GM12878 (cell line): ENCODE measurements around the gene MGST3. TPM values are rescaled to one million over a fixed set of nuclear protein-coding genes. Genes with fewer than 3 reads are reported as not detected.

ENCODE experiments used
- ATAC-seq: fragments of 200-7000 bp; cut with Tn5 transposase; 3 replicates; pipeline ENCODE4 v1.9.1; 2020; ENCODE audit warnings: mild to moderate bottlenecking, moderate library complexity
- BruUV-seq: library from RNA; stranded (reverse); fragments of 400-500 nt; replicated peaks from 2 replicates; lab custom pipeline; 2021; lab: Mats Ljungman, UMichigan
- CTCF ChIA-PET: fragments of 300-600 bp; sonication (Branson Sonifier 250); formaldehyde crosslinking; extraction: SDS; loops from one replicate; lab custom pipeline; 2021; ENCODE audit warnings: inconsistent platforms; lab: Yijun Ruan, JAX
- POLR2A ChIA-PET: fragments of 350-600 bp; formaldehyde crosslinking; extraction: SDS; loops from one replicate; lab custom pipeline; 2021; ENCODE audit warnings: inconsistent platforms; lab: Charles Lee
- RAD21 ChIA-PET: fragments of 300-600 bp; sonication (Branson Sonifier 250); formaldehyde crosslinking; loops from one replicate; lab custom pipeline; 2023; ENCODE audit warnings: antibody characterized with exemption; ENCODE audit not compliant: unreplicated experiment; lab: Charles Lee
- SMC1A ChIA-PET: fragments of 300-600 bp; sonication (Branson Sonifier 250); formaldehyde crosslinking; loops from one replicate; lab custom pipeline; 2023; ENCODE audit not compliant: unreplicated experiment, uncharacterized antibody; lab: Charles Lee
- DNase-seq: peaks from one replicate; pipeline ENCODE4 v3.0.0-alpha.2; 2011; ENCODE audit warnings: low read depth, low spot score
- FAIRE-seq: peaks from 3 replicates; lab custom pipeline; 2011; peaks lifted over from hg19 to GRCh38; lab: Jason Lieb, UNC
- H2AFZ ChIP-seq: 2 replicates; pipeline ENCODE4 v1.6.0; 2011; ENCODE audit warnings: low read depth, low read length, control low read depth; ENCODE audit not compliant: control insufficient read depth
- H3K27ac ChIP-seq: 2 replicates; pipeline ENCODE4 v1.5.1; 2011; ENCODE audit warnings: control low read depth; ENCODE audit not compliant: control insufficient read depth, insufficient read depth
- H3K27me3 ChIP-seq, 2 experiments: replicated peaks in 1 of 2; 2 replicates each; pipeline versions ENCODE4 v1.6.0 to v1.6.1; 2011; ENCODE audit warnings: low read length in 1 of 2; ENCODE audit not compliant: control insufficient read depth in 2 of 2, insufficient read depth in 2 of 2
- H3K36me3 ChIP-seq, 2 experiments: 2 replicates each; pipeline ENCODE4 v1.5.1; 2011; ENCODE audit warnings: low read length in 1 of 2; ENCODE audit not compliant: control insufficient read depth in 2 of 2, insufficient read depth in 2 of 2
- H3K4me1 ChIP-seq: 2 replicates; pipeline ENCODE4 v1.6.1; 2011; ENCODE audit warnings: mild to moderate bottlenecking, low read length, moderate library complexity, mixed read lengths; ENCODE audit not compliant: control insufficient read depth, insufficient read depth
- H3K4me2 ChIP-seq: 2 replicates; pipeline ENCODE4 v1.6.0; 2011; ENCODE audit warnings: control low read depth; ENCODE audit not compliant: control insufficient read depth, insufficient read depth
- H3K4me3 ChIP-seq: fragments of 200-600 bp; sonication (generic); 2 replicates; pipeline ENCODE4 v1.5.1; 2016
- H3K79me2 ChIP-seq: 2 replicates; pipeline ENCODE4 v1.6.0; 2011; ENCODE audit warnings: low read length; ENCODE audit not compliant: control insufficient read depth, insufficient read depth
- H3K9ac ChIP-seq: 2 replicates; pipeline ENCODE4 v1.8.0; 2011; ENCODE audit warnings: low read length, control low read depth, mixed read lengths; ENCODE audit not compliant: control insufficient read depth, insufficient read depth
- H3K9me3 ChIP-seq: replicated peaks from 3 replicates; pipeline ENCODE4 v1.5.1; 2011; ENCODE audit warnings: mild to moderate bottlenecking, low read length; ENCODE audit not compliant: control insufficient read depth, insufficient read depth
- H4K20me1 ChIP-seq: 2 replicates; pipeline ENCODE4 v1.6.0; 2011; ENCODE audit not compliant: control insufficient read depth, insufficient read depth
- CBX3 ChIP-seq: fragments of 200-600 bp; sonication (generic); IDR thresholded peaks from 2 replicates; pipeline ENCODE4 v1.6.1; 2016; ENCODE audit warnings: low read depth, borderline replicate concordance
- CHD1 ChIP-seq: IDR thresholded peaks from 2 replicates; pipeline ENCODE4 v1.6.1; 2012; ENCODE audit warnings: low read depth, low read length, improper control_type of control experiment
- EP300 ChIP-seq, 2 experiments: fragments of 150-350 bp in 1 of 2; IDR thresholded peaks; 2 replicates each; pipeline ENCODE4 v1.6.1; 2011 to 2012; ENCODE audit warnings: low read depth in 2 of 2, low read length in 2 of 2, borderline replicate concordance in 1 of 2, improper control_type of control experiment in 1 of 2, inconsistent platforms in 1 of 2; ENCODE audit not compliant: control insufficient read depth in 1 of 2
- HDAC6 ChIP-seq: fragments of 200-600 bp; sonication (generic); IDR thresholded peaks from one replicate; pipeline ENCODE4 v1.8.0; 2017; ENCODE audit warnings: antibody characterized with exemption; ENCODE audit not compliant: unreplicated experiment
- MYC ChIP-seq: IDR thresholded peaks from 2 replicates; pipeline ENCODE4 v1.6.1; 2011; ENCODE audit warnings: mild to moderate bottlenecking, low read length, moderate library complexity, inconsistent platforms; ENCODE audit not compliant: insufficient read depth, insufficient replicate concordance, insufficient read length, severe bottlenecking
- NFYB ChIP-seq: IDR thresholded peaks from 2 replicates; pipeline ENCODE4 v1.6.1; 2011; ENCODE audit warnings: low read depth, mild to moderate bottlenecking, low read length, improper control_type of control experiment, moderate library complexity; ENCODE audit not compliant: insufficient read depth
- NRF1 ChIP-seq: conservative IDR thresholded peaks from 2 replicates; pipeline ENCODE4 v1.6.1; 2011; ENCODE audit warnings: mild to moderate bottlenecking, low read depth, low read length, improper control_type of control experiment
- PAX5 ChIP-seq: IDR thresholded peaks from 2 replicates; pipeline ENCODE4 v1.6.1; 2011; ENCODE audit warnings: low read depth, low read length, borderline replicate concordance
- SIX5 ChIP-seq: IDR thresholded peaks from 2 replicates; pipeline ENCODE4 v1.6.1; 2011; ENCODE audit warnings: mild to moderate bottlenecking, low read depth, low read length, moderate library complexity; ENCODE audit not compliant: severe bottlenecking
- SMAD1 ChIP-seq: fragments of 450-650 bp; IDR thresholded peaks from 2 replicates; pipeline ENCODE4 v1.6.1; 2018; ENCODE audit warnings: mild to moderate bottlenecking, low read depth; ENCODE audit not compliant: partially characterized antibody
- SMAD5 ChIP-seq: IDR thresholded peaks from 2 replicates; pipeline ENCODE4 v1.6.1; 2016; ENCODE audit warnings: antibody characterized with exemption, low read depth
- STAT1 ChIP-seq: fragments of 450-650 bp; conservative IDR thresholded peaks from 2 replicates; pipeline ENCODE4 v1.6.1; 2014; ENCODE audit warnings: antibody characterized with exemption, mild to moderate bottlenecking
- TARDBP ChIP-seq: IDR thresholded peaks from 2 replicates; pipeline ENCODE4 v1.6.1; 2016; ENCODE audit warnings: borderline replicate concordance
- ZNF207 ChIP-seq: fragments of 450-650 bp; IDR thresholded peaks from 2 replicates; pipeline ENCODE4 v1.6.1; 2014; ENCODE audit warnings: antibody characterized with exemption, mild to moderate bottlenecking, borderline replicate concordance
- ZNF217 ChIP-seq: fragments of 450-650 bp; IDR thresholded peaks from 2 replicates; pipeline ENCODE4 v1.6.1; 2017; ENCODE audit warnings: antibody characterized with exemption, mild to moderate bottlenecking
- WGBS: methylation state at CpG from one replicate; pipeline ENCODE4 v1.1.6; 2016; ENCODE audit warnings: low lambda C conversion rate; ENCODE audit not compliant: insufficient replicate concordance, insufficient coverage; ENCODE audit errors: missing lambda C conversion rate; 5-methylcytosine and 5-hydroxymethylcytosine counted together
- in situ Hi-C: fragments of 300-500 bp; cut with MboI; formaldehyde crosslinking; loops from 9 replicates; pipeline ENCODE4 v1.14.3; 2018; ENCODE audit warnings: mixed read lengths
- intact Hi-C: fragments of 100-400 bp; cut with micrococcal nuclease; formaldehyde crosslinking; loops from one replicate; pipeline ENCODE4 v1.14.2; 2022; ENCODE audit not compliant: unreplicated experiment
- polyA plus RNA-seq, 11 experiments: library from polyadenylated mRNA; depleted of rRNA in 4 of 11; unstranded in 6 of 11; stranded (reverse) in 5 of 11; fragments of >200 nt; fragmentation: Nextera tagmentation in 4 of 11; fragmentation: Illumina TruSeq in 1 of 11; extraction: Ambion mirVana in 4 of 11; extraction: Trizol in 1 of 11; gene quantifications; 1 replicate in 1 of 11; 2 replicates in 10 of 11; pipeline versions ENCODE4 v1.2.1 to v1.2.3, GENCODE V29; 2011 to 2016; ENCODE audit warnings: inconsistent platforms in 2 of 11, missing spikeins in 2 of 11, low read depth in 1 of 11
- total RNA-seq, 4 experiments: library from RNA; depleted of rRNA in 3 of 4; stranded (reverse); fragments of >200 nt in 3 of 4; fragmentation: Illumina TruSeq in 1 of 4; extraction: Trizol in 1 of 4; gene quantifications; 2 replicates each; pipeline versions ENCODE4 v1.2.1 to v1.2.3, GENCODE V29; 2013 to 2021
- TF ChIP-seq, protein P1 (sequence below): fragments of 450-650 bp; IDR thresholded peaks from 2 replicates; pipeline ENCODE4 v1.6.1; 2016; ENCODE audit warnings: mild to moderate bottlenecking
- TF ChIP-seq, protein P2 (sequence below): fragments of 450-650 bp; formaldehyde crosslinking; IDR thresholded peaks from 2 replicates; pipeline ENCODE4 v1.4.0; 2020; ENCODE audit warnings: mild to moderate bottlenecking, moderate library complexity
- TF ChIP-seq, protein P3 (sequence below): IDR thresholded peaks from 2 replicates; pipeline ENCODE4 v1.6.1; 2011; ENCODE audit warnings: low read depth, low read length, improper control_type of control experiment, borderline replicate concordance

Gene MGST3
- total and polyA plus RNA-seq, 10 of the 15 experiments (the other 5 are each of a cell fraction or from before 2014, with no cell fraction given) = 37.3 to 145 (median 68.8) TPM

DNA sequence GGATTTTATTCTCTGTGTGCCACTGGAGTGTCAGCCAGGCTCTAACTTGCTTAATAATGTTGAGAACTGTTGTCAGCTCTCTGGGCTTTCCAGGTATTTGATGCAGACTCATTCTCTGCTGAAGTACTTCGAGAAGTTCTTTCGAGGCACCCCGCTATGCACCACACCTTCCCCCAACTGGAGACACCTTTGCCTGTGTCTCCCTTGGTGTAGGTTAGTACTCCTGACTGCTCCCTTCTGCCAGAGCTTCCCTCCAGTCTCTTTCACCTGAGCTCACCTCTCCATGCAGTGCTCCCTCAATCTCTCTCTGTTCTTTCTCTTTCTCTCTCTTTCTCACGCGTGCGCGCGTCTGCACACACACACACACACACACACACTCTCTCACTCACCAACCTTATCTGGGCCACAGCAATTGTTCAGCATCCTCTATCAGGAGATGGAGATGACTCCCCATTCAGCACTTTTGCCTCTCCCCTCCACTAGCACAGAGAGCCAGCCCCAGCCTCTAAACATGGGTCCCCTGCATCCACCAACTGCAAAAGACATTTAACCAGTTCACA, 14.0 kb upstream of the MGST3 start:
- Histone ChIP-seq H3K9me3 (no peaks in the 10 kb centered on the region), H4K20me1 (no peaks in the 10 kb centered on the region), H3K79me2 (no peaks in the 10 kb centered on the region), H3K4me3 (no peak overlapping the region), H3K9ac (no peak overlapping the region), H2AFZ (no peak overlapping the region), H3K4me1 (no peaks in the 10 kb centered on the region)
- no TSS peak for BruUV-seq
- in situ Hi-C loops = no loop called here
- 74% methylated on average over 8 of the region's 8 CpGs for WGBS
- POLR2A ChIA-PET = no interaction called here
- no peak for TF ChIP-seq PAX5
- TF ChIP-seq, protein P1, sequence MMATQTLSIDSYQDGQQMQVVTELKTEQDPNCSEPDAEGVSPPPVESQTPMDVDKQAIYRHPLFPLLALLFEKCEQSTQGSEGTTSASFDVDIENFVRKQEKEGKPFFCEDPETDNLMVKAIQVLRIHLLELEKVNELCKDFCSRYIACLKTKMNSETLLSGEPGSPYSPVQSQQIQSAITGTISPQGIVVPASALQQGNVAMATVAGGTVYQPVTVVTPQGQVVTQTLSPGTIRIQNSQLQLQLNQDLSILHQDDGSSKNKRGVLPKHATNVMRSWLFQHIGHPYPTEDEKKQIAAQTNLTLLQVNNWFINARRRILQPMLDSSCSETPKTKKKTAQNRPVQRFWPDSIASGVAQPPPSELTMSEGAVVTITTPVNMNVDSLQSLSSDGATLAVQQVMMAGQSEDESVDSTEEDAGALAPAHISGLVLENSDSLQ = no peak
- TF ChIP-seq, protein P2, sequence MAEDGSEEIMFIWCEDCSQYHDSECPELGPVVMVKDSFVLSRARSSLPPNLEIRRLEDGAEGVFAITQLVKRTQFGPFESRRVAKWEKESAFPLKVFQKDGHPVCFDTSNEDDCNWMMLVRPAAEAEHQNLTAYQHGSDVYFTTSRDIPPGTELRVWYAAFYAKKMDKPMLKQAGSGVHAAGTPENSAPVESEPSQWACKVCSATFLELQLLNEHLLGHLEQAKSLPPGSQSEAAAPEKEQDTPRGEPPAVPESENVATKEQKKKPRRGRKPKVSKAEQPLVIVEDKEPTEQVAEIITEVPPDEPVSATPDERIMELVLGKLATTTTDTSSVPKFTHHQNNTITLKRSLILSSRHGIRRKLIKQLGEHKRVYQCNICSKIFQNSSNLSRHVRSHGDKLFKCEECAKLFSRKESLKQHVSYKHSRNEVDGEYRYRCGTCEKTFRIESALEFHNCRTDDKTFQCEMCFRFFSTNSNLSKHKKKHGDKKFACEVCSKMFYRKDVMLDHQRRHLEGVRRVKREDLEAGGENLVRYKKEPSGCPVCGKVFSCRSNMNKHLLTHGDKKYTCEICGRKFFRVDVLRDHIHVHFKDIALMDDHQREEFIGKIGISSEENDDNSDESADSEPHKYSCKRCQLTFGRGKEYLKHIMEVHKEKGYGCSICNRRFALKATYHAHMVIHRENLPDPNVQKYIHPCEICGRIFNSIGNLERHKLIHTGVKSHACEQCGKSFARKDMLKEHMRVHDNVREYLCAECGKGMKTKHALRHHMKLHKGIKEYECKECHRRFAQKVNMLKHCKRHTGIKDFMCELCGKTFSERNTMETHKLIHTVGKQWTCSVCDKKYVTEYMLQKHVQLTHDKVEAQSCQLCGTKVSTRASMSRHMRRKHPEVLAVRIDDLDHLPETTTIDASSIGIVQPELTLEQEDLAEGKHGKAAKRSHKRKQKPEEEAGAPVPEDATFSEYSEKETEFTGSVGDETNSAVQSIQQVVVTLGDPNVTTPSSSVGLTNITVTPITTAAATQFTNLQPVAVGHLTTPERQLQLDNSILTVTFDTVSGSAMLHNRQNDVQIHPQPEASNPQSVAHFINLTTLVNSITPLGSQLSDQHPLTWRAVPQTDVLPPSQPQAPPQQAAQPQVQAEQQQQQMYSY (CRISPR knock-in tag) = no peak
- no peak for TF ChIP-seq MYC
- TF ChIP-seq, protein P3, sequence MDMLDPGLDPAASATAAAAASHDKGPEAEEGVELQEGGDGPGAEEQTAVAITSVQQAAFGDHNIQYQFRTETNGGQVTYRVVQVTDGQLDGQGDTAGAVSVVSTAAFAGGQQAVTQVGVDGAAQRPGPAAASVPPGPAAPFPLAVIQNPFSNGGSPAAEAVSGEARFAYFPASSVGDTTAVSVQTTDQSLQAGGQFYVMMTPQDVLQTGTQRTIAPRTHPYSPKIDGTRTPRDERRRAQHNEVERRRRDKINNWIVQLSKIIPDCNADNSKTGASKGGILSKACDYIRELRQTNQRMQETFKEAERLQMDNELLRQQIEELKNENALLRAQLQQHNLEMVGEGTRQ = no peak
- TF ChIP-seq ZNF207 = no peak
- TF ChIP-seq TARDBP = no peak
- TF ChIP-seq CBX3 = no peak
- no peak for TF ChIP-seq NRF1
- no peak for TF ChIP-seq HDAC6
- TF ChIP-seq SMAD5 = no peak
- TF ChIP-seq NFYB = no peak
- TF ChIP-seq SMAD1 = no peak
- TF ChIP-seq STAT1 = no peak
- TF ChIP-seq SIX5 = no peak
- TF ChIP-seq ZNF217 = no peak
- no peak for TF ChIP-seq CHD1
- no peak for TF ChIP-seq EP300 (IDR thresholded peaks at IDR 0.05; ENCODE audit: borderline replicate concordance in 1 of 2, control insufficient read depth in 1 of 2, low read depth in 2 of 2, low read length in 2 of 2)
- TF ChIP-seq, all 136 proteins: peak for 0
- ATAC-seq (no peak), DNase-seq (no peak), FAIRE-seq (no peak)
- Histone ChIP-seq H3K36me3 (no peaks in the 10 kb centered on the region), H3K4me2 (no peak overlapping the region), H3K27me3 (no peaks in the 10 kb centered on the region), H3K27ac (no peak overlapping the region)
- intact Hi-C loops = no loop called here
- RAD21 ChIA-PET = no interaction called here
- SMC1A ChIA-PET = no interaction called here
- CTCF ChIA-PET = interaction anchor here (0.7 to 1.5 kb wide), 2 partner anchors 9 to 13 kb away, joined by 3 to 6 read pairs; no protein-coding TSS in a partner anchor
